GM23338 (cell line): ENCODE results near the gene NT5DC3. TPM values are rescaled to one million over a fixed set of nuclear protein-coding genes. Genes with fewer than 3 reads are reported as not detected.
A peak's percentile ranks its signal among the peaks of the same experiment; 100 is the strongest.

ENCODE experiments used
- ATAC-seq: fragments of 200-7000 bp; cut with Tn5 transposase; 3 replicates; pipeline ENCODE4 v1.9.1; 2020
- DNase-seq: peaks from one replicate; pipeline ENCODE4 v3.0.0-alpha.2; 2015; ENCODE audit warnings: low spot score
- H2AFZ ChIP-seq: fragments of 200-600 bp; sonication (generic); 2 replicates; pipeline ENCODE4 v1.8.0; 2016; ENCODE audit warnings: antibody characterized with exemption, mild to moderate bottlenecking, moderate library complexity
- H3F3A ChIP-seq: fragments of 200-600 bp; sonication (generic); replicated peaks from 2 replicates; pipeline ENCODE4 v1.8.0; 2017; ENCODE audit warnings: antibody characterized with exemption, mixed run types, low read depth
- H3K27ac ChIP-seq: fragments of 200-600 bp; sonication (generic); 2 replicates; pipeline ENCODE4 v1.6.1; 2016; ENCODE audit warnings: low read depth
- H3K27me3 ChIP-seq: fragments of 200-600 bp; sonication (generic); 2 replicates; pipeline ENCODE4 v1.8.0; 2016; ENCODE audit warnings: mild to moderate bottlenecking, mixed run types, moderate library complexity; ENCODE audit not compliant: insufficient read depth
- H3K36me3 ChIP-seq: fragments of 200-600 bp; sonication (generic); 2 replicates; pipeline ENCODE4 v1.8.0; 2016; ENCODE audit warnings: mild to moderate bottlenecking; ENCODE audit not compliant: insufficient read depth
- H3K4me1 ChIP-seq: fragments of 200-600 bp; sonication (generic); 2 replicates; pipeline ENCODE4 v1.8.0; 2016; ENCODE audit warnings: mild to moderate bottlenecking, moderate library complexity; ENCODE audit not compliant: insufficient read depth
- H3K4me2 ChIP-seq: fragments of 200-600 bp; sonication (generic); 2 replicates; pipeline ENCODE4 v1.7.1; 2017; ENCODE audit warnings: mixed run types
- H3K4me3 ChIP-seq: fragments of 200-600 bp; sonication (generic); 2 replicates; pipeline ENCODE4 v1.6.1; 2016; ENCODE audit warnings: mixed run types
- H3K79me2 ChIP-seq: fragments of 200-600 bp; sonication (generic); replicated peaks from 2 replicates; pipeline ENCODE4 v1.8.0; 2017; ENCODE audit warnings: mild to moderate bottlenecking; ENCODE audit not compliant: insufficient read depth
- H3K9me2 ChIP-seq: fragments of 200-600 bp; sonication (generic); 2 replicates; pipeline ENCODE4 v1.8.0; 2017; ENCODE audit not compliant: insufficient read depth
- H4K20me1 ChIP-seq: fragments of 200-600 bp; sonication (generic); replicated peaks from 2 replicates; pipeline ENCODE4 v1.8.0; 2017; ENCODE audit warnings: mild to moderate bottlenecking; ENCODE audit not compliant: insufficient read depth
- H3K27ac Mint-ChIP-seq: 2 replicates; pipeline ENCODE4 v1.8.0; 2020; ENCODE audit warnings: inconsistent platforms, mild to moderate bottlenecking, moderate library complexity, mixed read lengths
- H3K27me3 Mint-ChIP-seq: 3 replicates; pipeline ENCODE4 v1.8.0; 2022; ENCODE audit warnings: low read depth, mild to moderate bottlenecking, moderate library complexity, mixed read lengths, inconsistent platforms; ENCODE audit not compliant: insufficient read depth, poor library complexity
- H3K36me3 Mint-ChIP-seq: 3 replicates; pipeline ENCODE4 v1.8.0; 2021; ENCODE audit warnings: low read depth, mild to moderate bottlenecking, inconsistent platforms, moderate library complexity, mixed read lengths
- H3K4me1 Mint-ChIP-seq: 3 replicates; pipeline ENCODE4 v1.8.0; 2020; ENCODE audit warnings: mild to moderate bottlenecking, inconsistent platforms, mixed read lengths
- H3K4me3 Mint-ChIP-seq: 3 replicates; pipeline ENCODE4 v1.8.0; 2021; ENCODE audit warnings: moderate library complexity, mild to moderate bottlenecking, inconsistent platforms, mixed read lengths
- H3K9me3 Mint-ChIP-seq: 3 replicates; pipeline ENCODE4 v1.8.0; 2020; ENCODE audit warnings: moderate library complexity, mild to moderate bottlenecking, inconsistent platforms, mixed read lengths
- EZH2 ChIP-seq: fragments of 200-600 bp; sonication (generic); IDR thresholded peaks from one replicate; pipeline ENCODE4 v1.8.0; 2017; ENCODE audit warnings: antibody characterized with exemption, mild to moderate bottlenecking, low read depth; ENCODE audit not compliant: unreplicated experiment
- STAT1 ChIP-seq: IDR thresholded peaks from one replicate; pipeline ENCODE4 v1.6.1; 2016; ENCODE audit warnings: antibody characterized with exemption; ENCODE audit not compliant: unreplicated experiment
- ZNF462 ChIP-seq: fragments of 250-450 bp; sonication (Bioruptor Pico); IDR thresholded peaks from 2 replicates; pipeline ENCODE4 v1.5.0; 2020; ENCODE audit warnings: mild to moderate bottlenecking, moderate library complexity
- polyA plus RNA-seq: library from polyadenylated mRNA; unstranded; fragments of >200 nt; fragmentation: Nextera tagmentation; extraction: Ambion mirVana; gene quantifications from 2 replicates; pipeline ENCODE4 v1.2.1, GENCODE V29; 2016
- total RNA-seq: library from RNA; depleted of rRNA; stranded (reverse); fragments of >200 nt; shearing (Covaris generic); gene quantifications from 2 replicates; pipeline ENCODE4 v1.2.3, GENCODE V29; 2014
- TF ChIP-seq, protein P1 (sequence below): IDR thresholded peaks from 2 replicates; pipeline ENCODE4 v1.6.1; 2016; ENCODE audit warnings: antibody characterized with exemption

NT5DC3 gene
- total and polyA plus RNA-seq, 2 experiments from 2014 or later: 2.2 to 12.5 TPM

DNA sequence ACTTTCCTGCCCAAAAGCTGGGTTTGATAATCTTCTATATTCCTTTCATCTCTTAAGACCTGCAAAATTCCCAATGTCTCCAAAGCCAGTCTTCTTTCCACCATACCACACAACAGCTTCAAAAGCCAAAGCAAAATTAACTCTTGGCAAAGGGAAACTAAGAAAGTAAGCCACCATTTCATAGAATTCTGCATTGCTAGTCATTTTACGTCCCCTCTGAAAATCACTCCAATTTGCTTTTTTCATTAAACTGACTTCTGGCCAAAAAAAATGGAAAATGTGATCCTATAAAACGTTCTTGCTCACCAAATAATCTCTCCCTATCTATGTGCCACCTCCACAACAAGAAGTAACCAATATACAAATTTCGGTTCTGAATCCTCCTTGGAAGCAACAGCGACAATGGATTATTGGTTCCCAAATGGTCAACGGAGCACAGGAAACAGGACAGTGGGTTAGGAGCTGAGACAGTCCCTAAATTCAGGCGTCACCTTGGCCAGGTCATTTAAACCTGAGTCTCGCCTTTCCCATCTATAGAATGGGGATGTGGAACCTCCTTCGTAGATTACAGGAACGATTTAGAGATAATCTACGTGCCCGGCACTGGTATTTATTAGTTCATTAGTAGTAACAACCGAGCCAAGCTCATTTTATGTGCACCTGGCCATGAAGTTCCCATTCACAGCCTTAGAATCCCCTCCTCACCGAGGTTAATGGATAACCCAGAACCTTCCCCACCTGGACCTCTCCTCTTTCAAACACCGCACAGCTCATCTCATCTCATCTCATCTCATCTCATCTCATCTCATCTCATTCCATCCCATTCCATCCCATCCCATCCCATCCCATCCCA is 1.2 kb downstream of the NT5DC3 start:
- Histone ChIP-seq H3K4me1 (peaks cover 17% of the 10 kb centered on the region), H3K4me3 (peak overlapping the region; percentile 94), H3F3A (no peaks in the 10 kb centered on the region), H3K9me2 (no peaks in the 10 kb centered on the region), H3K36me3 (no peaks in the 10 kb centered on the region), H3K79me2 (peaks cover 55% of the 10 kb centered on the region), H2AFZ (peak overlapping the region; percentile 89; the same call in 1 of the 2 replicates), H3K27me3 (peaks cover 12% of the 10 kb centered on the region), H3K27ac (no peak overlapping the region), H3K4me2 (peak overlapping the region; percentile 92), H4K20me1 (peaks cover 10% of the 10 kb centered on the region; the same call in 1 of the 2 replicates)
- H3K9me3 Mint-ChIP-seq: no peaks in the 10 kb centered on the region
- ATAC-seq (no peak), DNase-seq (peak; percentile 18)
- H3K4me1 Mint-ChIP-seq: peaks cover 21% of the 10 kb centered on the region
- H3K27me3 Mint-ChIP-seq: peaks cover 11% of the 10 kb centered on the region
- H3K4me3 Mint-ChIP-seq: peak overlapping the region; percentile 95
- TF ChIP-seq EZH2: no peak
- TF ChIP-seq, protein P1, sequence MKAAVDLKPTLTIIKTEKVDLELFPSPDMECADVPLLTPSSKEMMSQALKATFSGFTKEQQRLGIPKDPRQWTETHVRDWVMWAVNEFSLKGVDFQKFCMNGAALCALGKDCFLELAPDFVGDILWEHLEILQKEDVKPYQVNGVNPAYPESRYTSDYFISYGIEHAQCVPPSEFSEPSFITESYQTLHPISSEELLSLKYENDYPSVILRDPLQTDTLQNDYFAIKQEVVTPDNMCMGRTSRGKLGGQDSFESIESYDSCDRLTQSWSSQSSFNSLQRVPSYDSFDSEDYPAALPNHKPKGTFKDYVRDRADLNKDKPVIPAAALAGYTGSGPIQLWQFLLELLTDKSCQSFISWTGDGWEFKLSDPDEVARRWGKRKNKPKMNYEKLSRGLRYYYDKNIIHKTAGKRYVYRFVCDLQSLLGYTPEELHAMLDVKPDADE: no peak
- TF ChIP-seq STAT1: no peak
- no peak for TF ChIP-seq ZNF462 (CRISPR knock-in tag)
- peaks cover 10% of the 10 kb centered on the region; the same call in 1 of the 3 replicates for H3K36me3 Mint-ChIP-seq
- H3K27ac Mint-ChIP-seq: no peak overlapping the region
